SJSA1 (cell line): ENCODE results near the gene MITF. TPM values are rescaled to one million over a fixed set of nuclear protein-coding genes. Genes with fewer than 3 reads are reported as not detected.

ENCODE experiments used
- DNase-seq, 2 experiments: peaks; one replicate each; pipeline ENCODE4 v3.0.0-alpha.2; 2015 to 2020; ENCODE audit warnings: low spot score in 2 of 2, low read depth in 1 of 2
- H3K27ac ChIP-seq: fragments of 250-450 bp; sonication (Bioruptor Pico); 2 replicates; pipeline ENCODE4 v1.5.1; 2020; ENCODE audit warnings: mild to moderate bottlenecking, moderate library complexity
- H3K27me3 ChIP-seq: fragments of 250-450 bp; sonication (Bioruptor Pico); replicated peaks from 2 replicates; pipeline ENCODE4 v1.5.1; 2020; ENCODE audit warnings: mild to moderate bottlenecking, moderate library complexity
- H3K36me3 ChIP-seq: fragments of 250-450 bp; sonication (Bioruptor Pico); 2 replicates; pipeline ENCODE4 v1.5.1; 2020; ENCODE audit warnings: mild to moderate bottlenecking
- H3K4me1 ChIP-seq: fragments of 250-450 bp; sonication (Bioruptor Pico); replicated peaks from 2 replicates; pipeline ENCODE4 v1.6.1; 2021; ENCODE audit warnings: mild to moderate bottlenecking
- H3K4me3 ChIP-seq: fragments of 250-450 bp; sonication (Bioruptor Pico); 2 replicates; pipeline ENCODE4 v1.5.1; 2020; ENCODE audit warnings: mild to moderate bottlenecking
- H3K9me3 ChIP-seq: fragments of 250-450 bp; sonication (Bioruptor Pico); replicated peaks from 2 replicates; pipeline ENCODE4 v1.5.1; 2020; ENCODE audit warnings: mild to moderate bottlenecking
- total RNA-seq: library from RNA; depleted of rRNA; stranded (reverse); fragments of >200 nt; shearing (Covaris generic); gene quantifications from 2 replicates; pipeline ENCODE4 v1.2.3, GENCODE V29; 2014

Gene MITF
- total RNA-seq, 1 experiment from 2014 or later = 16.5 TPM

DNA sequence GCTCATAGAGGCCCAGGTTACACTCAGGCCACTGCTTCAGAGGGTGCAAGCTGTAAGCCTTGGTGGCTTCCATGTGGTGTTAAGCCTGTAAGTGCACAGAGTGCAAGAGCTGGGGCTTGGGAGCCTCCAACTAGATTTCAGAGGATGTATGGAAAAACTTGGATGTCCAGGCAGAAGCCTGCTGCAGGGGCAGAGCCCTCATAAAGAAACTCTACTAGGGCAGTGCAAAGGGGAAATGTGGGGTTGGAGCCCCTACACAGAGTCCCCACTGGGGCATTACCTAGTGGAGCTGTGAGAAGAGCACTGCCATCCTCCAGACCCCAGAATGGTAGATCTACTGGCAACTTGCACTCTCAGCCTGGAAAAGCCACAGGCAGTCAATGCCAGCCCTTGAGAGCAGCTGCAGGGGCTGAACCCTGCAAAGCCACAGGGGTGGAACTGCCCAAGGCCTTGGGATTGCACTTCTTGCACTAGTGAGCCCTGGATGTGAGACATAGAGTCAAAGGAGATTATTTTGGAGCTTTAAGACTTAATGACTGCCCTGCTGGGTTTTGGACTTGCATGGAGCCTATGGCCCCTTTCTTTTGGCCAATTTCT is 14.0 kb downstream of the MITF start:
- no peak for DNase-seq
- H3K27me3 ChIP-seq = no peaks in the 10 kb centered on the region
- H3K4me1 ChIP-seq = peaks cover under 1% of the 10 kb centered on the region
- no peak overlapping the region for H3K27ac ChIP-seq
- H3K4me3 ChIP-seq = no peak overlapping the region
- no peaks in the 10 kb centered on the region for H3K36me3 ChIP-seq
- no peaks in the 10 kb centered on the region for H3K9me3 ChIP-seq

DNA sequence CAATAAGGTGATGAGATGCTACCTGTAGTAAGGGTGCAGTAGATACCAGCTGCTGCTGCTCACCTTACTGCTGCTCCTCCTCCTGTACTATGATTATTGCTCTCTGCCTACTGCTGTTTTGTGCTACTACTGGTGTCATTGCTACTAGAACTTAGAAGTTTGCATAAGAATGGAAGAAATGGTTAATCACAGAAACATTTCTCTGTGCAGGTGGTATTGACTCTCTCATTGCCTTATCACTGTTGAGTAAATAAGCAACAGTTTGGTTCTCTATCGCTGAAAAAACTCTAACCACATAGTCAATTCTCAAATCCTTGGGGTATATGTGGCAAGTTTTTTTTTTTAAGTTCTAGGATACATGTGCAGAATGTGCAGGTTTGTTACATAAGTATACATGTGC is 16.5 kb downstream of the MITF start:
- no peaks in the 10 kb centered on the region for H3K4me1 ChIP-seq
- H3K27ac ChIP-seq = no peak overlapping the region
- no peaks in the 10 kb centered on the region for H3K27me3 ChIP-seq
- no peaks in the 10 kb centered on the region for H3K9me3 ChIP-seq
- H3K36me3 ChIP-seq = no peaks in the 10 kb centered on the region
- DNase-seq = no peak
- H3K4me3 ChIP-seq = no peak overlapping the region

DNA sequence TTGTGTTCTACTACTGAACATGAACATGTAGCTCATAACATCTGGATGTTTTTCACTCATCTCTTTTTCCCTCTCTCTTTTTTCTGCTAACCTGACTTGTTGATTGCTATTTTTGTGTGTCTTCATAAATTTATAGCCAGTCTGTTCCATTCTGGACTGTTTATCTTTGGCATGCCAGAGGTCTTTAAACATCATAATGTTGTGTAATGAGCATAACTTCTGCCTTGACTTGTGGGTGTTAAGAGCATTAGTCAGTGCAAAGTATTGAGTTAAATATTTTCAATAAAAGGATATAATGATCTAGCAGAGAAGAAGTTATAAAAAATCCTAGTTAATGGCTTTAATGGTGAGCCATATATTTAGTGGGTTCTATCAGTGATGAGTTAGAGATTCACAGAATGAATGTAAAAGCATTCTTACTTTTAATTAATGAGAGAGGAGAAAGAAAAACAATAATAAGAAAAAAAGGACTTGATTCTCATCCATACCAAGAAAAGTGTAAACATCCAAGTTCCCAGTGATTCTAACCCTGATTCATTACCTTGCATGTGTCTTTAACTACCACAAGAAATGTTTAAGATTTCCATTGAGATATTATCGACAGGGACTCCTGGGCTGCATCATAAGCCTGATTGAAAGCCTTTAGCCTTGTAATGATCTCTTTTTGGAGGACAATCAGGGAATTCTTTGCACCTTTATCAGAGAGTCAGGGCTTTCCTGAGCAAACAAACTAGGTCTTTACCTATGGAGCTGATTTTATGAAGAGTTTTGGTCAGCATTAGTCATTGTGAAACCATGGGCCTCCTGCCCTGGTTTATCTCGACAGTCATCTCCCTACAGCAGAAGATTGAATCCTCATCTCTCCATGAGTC is 22.9 kb downstream of the MITF start:
- Histone ChIP-seq H3K4me3 (no peak overlapping the region), H3K27me3 (no peaks in the 10 kb centered on the region), H3K27ac (0 out of 2 replicates have a peak overlapping the region, but pooled peaks have one; percentile 35), H3K4me1 (peaks cover 43% of the 10 kb centered on the region), H3K36me3 (no peaks in the 10 kb centered on the region), H3K9me3 (no peaks in the 10 kb centered on the region)
- peak in 1 of 2 experiments; percentile 22 for DNase-seq

DNA sequence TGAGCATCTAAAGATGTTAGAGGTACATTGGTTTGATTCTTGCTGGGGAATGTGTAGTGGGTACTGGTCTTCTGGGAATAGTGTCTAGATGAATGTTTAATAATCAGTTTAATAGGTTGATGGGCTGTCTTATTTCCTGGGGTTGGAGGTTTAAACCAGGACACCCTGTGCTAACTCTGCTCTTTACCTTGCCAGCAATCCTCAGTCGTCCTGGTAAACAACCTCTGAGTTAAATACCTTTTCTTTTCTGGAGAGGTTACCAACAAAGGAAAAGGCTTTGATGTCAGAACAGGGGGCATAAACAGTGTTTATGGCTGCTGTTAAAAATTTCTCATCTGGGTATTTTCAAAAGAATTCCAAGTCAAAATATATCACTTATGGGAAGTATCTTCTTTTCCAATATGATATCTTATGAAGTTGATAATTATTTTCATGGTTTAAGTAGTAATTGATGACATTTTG is 23.5 kb downstream of the MITF start:
- H3K27ac ChIP-seq = peak overlapping the region; percentile 35; the same call in 1 of the 2 replicates
- peaks cover 43% of the 10 kb centered on the region for H3K4me1 ChIP-seq
- no peak for DNase-seq
- H3K27me3 ChIP-seq = no peaks in the 10 kb centered on the region
- no peaks in the 10 kb centered on the region for H3K36me3 ChIP-seq
- H3K9me3 ChIP-seq = no peaks in the 10 kb centered on the region
- H3K4me3 ChIP-seq = no peak overlapping the region

DNA sequence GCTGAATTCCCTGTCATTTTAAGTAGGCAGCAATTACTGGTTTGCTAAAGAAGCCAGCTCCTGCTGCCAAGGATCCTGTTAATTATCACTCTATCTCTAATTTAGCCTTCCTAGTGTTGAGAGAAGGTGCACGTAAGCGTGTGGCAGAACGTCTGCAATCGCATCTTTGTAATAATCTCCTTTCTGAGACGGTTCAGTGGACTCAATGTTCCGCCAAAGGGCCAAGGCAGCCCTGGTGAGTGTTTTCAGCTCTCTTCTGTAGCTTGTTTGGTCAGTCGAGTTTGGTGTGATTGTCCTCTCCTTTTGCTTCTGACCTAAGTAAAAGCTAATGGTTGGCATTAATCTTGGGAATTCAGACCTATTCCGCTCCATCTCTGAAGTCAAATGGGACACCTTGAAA is 24.2 kb downstream of the MITF start:
- H3K27me3 ChIP-seq = no peaks in the 10 kb centered on the region
- peaks cover 46% of the 10 kb centered on the region for H3K4me1 ChIP-seq
- no peaks in the 10 kb centered on the region for H3K36me3 ChIP-seq
- no peaks in the 10 kb centered on the region for H3K9me3 ChIP-seq
- H3K27ac ChIP-seq = no peak overlapping the region
- DNase-seq = no peak
- H3K4me3 ChIP-seq = no peak overlapping the region

DNA sequence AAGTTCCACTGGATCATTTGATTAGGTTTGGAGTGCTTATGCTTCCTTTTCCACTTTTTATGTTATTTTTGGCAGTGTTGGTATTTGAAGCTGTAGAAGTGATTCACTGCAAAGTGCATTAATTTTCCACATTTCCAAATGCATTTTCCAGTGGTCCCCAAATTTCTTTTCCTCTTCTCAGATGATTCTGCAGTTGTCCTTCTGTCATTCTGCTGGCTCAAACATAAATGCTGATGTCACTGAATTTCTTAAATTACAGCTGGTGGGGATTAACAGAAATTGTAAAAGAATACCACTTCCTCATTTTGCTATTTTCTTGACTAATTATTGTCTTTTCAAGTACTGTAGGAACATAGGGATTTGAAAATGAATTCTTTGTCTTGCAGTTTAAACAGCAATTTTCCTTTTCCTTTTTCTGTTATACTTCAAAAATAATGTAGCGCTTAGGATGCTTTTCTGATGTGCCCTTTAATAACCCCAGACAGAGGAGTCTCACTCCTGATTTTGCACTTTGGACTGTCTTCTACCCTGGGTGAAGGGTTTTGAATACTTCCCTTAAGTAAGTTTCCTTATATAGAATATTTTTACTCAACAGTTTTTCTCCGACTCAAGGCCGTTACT is 25.0 kb downstream of the MITF start:
- H3K36me3 ChIP-seq = no peaks in the 10 kb centered on the region
- H3K27me3 ChIP-seq = no peaks in the 10 kb centered on the region
- no peak for DNase-seq
- H3K4me3 ChIP-seq = no peak overlapping the region
- H3K9me3 ChIP-seq = no peaks in the 10 kb centered on the region
- peaks cover 51% of the 10 kb centered on the region for H3K4me1 ChIP-seq
- H3K27ac ChIP-seq = peak overlapping the region; percentile 31

DNA sequence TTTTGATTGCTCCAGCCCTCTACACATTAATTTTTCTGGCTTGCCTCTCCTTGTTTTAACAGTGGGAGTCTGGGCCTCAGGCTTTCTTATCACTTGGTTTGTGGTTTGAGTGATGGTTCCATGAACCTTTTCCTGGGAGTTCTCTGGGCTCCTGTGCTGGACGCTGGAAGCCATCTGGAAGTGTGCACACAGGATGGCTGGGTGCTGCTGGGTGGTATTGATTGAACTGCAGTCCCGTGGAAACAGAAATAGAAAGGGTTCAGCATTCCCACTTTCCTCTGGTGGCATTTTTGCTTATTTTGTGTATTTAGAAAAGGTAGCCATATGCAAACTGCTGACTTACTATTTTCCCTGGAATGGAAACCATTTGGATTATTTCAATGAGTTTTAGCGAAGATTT is 25.6 kb downstream of the MITF start:
- H3K27ac ChIP-seq = peak overlapping the region; percentile 31
- peak in 1 of 2 experiments; percentile 54 for DNase-seq
- no peak overlapping the region for H3K4me3 ChIP-seq
- H3K36me3 ChIP-seq = no peaks in the 10 kb centered on the region
- H3K4me1 ChIP-seq = peaks cover 57% of the 10 kb centered on the region
- H3K9me3 ChIP-seq = no peaks in the 10 kb centered on the region
- H3K27me3 ChIP-seq = no peaks in the 10 kb centered on the region

DNA sequence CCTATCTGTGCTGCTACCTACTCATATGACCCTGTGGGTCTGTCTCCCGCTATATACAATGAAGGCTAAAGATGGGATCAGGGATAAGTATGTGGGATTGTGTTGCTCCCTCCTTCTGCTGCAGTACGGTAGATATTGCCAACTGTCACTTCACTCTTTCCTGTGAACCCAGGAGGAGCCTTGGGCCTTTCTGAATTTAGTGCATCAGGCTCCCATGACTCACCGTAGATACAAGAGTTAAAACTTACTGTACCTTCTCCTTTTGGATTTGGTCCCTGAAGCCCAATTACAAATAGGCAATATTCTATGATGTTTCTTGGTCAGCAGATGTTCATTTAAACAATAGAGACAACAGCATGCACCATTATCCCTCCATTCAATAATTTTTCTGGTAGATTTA is 27.4 kb downstream of the MITF start:
- no peak overlapping the region for H3K4me3 ChIP-seq
- no peaks in the 10 kb centered on the region for H3K36me3 ChIP-seq
- no peaks in the 10 kb centered on the region for H3K27me3 ChIP-seq
- no peaks in the 10 kb centered on the region for H3K9me3 ChIP-seq
- H3K27ac ChIP-seq = no peak overlapping the region
- H3K4me1 ChIP-seq = peaks cover 70% of the 10 kb centered on the region
- DNase-seq = no peak

DNA sequence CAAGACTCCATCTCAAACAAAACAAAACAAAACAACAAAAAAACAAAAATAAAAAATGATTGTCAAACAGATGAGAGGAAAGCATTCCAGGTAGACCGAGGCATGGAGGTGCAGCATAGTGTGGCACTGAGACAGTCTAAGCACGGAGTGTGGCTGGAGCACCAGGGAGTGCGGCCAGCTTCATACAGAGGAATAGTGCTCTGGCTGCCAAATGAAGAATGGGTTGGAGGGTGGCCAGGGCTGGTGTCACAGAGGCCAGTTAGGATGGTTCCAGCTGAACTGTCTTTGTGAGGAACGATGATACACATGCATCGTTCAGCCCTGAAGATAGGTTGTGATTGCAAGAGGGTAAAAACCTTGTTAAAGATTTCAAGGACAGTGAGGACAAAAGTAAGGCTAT is 28.3 kb downstream of the MITF start:
- Histone ChIP-seq H3K4me1 (peaks cover 63% of the 10 kb centered on the region), H3K27ac (no peak overlapping the region), H3K9me3 (no peaks in the 10 kb centered on the region), H3K36me3 (no peaks in the 10 kb centered on the region), H3K4me3 (no peak overlapping the region), H3K27me3 (no peaks in the 10 kb centered on the region)
- DNase-seq = no peak

DNA sequence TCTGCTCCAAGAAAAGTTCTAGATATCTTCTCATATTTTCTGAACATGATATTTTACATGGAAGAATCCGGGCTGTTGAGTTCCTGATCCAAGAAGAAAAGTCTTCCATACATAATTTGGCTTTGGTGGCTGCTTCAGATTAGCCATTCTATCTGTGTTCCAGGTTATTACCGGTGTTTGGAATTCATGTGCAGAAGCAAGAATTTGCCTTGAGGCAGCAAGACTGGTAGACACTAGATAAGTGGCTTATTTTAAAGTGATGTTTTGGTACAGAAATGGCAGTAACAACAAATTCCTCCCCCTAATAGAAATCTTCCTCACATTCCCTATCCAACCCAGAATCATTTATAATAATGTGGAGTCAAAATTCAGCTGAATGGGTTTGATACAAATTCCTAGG is 29.2 kb downstream of the MITF start:
- no peaks in the 10 kb centered on the region for H3K9me3 ChIP-seq
- H3K4me3 ChIP-seq = no peak overlapping the region
- no peak for DNase-seq
- H3K27me3 ChIP-seq = no peaks in the 10 kb centered on the region
- no peak overlapping the region for H3K27ac ChIP-seq
- H3K36me3 ChIP-seq = no peaks in the 10 kb centered on the region
- H3K4me1 ChIP-seq = peaks cover 54% of the 10 kb centered on the region

DNA sequence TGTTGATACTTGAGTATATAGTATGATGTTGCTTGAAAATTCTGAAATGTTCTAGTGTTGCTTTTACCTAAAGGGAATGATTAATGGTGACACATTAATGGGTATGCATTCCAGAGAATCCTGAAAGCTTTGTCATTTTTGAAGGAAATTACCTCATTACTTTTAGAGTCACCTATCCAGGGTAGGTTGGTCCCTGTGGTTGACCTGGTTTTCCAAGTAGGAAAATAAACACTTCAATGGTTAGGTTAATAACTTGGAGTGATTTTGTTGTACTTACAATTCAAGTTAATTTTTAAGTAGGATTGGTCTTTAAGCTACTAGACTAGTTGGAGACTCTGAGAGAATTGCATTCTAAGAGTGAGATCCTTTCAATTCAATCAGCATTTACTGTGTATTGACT is 31.0 kb downstream of the MITF start:
- Histone ChIP-seq H3K27ac (peak overlapping the region; percentile 21), H3K4me1 (peaks cover 36% of the 10 kb centered on the region), H3K4me3 (no peak overlapping the region), H3K9me3 (no peaks in the 10 kb centered on the region), H3K27me3 (no peaks in the 10 kb centered on the region), H3K36me3 (no peaks in the 10 kb centered on the region)
- peak in 1 of 2 experiments; percentile 65 for DNase-seq

DNA sequence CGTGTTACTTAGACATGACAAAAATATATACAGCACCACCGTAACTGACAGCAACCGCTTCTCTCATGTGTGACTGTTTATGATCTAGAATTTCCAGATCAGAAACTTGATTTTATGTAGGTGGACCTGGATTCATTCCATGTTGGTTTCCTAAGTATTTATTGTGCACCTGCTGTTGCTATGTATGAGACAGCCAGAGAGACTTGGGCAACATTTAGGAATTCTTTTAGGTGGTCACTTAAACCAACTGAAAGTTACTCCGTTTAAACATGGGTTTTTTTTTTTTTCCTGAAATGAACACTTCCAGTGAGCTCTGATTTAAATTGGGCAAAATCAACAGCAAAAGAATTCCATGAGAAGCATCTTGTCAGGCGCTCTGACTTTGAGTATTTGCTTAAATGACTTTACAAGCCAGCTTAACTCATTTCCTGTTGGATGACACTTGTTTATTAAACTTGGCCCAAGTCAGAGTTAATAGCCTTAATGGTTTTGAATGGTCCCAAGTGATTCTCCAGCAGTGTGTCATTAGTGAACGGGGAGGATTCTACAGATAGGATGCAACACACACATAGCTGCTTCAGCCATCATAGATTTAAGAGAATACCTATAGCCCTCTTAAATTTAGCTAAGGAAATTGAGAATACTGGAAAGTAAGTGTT is 31.8 kb downstream of the MITF start:
- no peak overlapping the region for H3K4me3 ChIP-seq
- no peaks in the 10 kb centered on the region for H3K36me3 ChIP-seq
- H3K27ac ChIP-seq = peak overlapping the region; percentile 10
- DNase-seq = peak in 1 of 2 experiments; percentile 35
- no peaks in the 10 kb centered on the region for H3K9me3 ChIP-seq
- H3K4me1 ChIP-seq = peaks cover 33% of the 10 kb centered on the region
- no peaks in the 10 kb centered on the region for H3K27me3 ChIP-seq

DNA sequence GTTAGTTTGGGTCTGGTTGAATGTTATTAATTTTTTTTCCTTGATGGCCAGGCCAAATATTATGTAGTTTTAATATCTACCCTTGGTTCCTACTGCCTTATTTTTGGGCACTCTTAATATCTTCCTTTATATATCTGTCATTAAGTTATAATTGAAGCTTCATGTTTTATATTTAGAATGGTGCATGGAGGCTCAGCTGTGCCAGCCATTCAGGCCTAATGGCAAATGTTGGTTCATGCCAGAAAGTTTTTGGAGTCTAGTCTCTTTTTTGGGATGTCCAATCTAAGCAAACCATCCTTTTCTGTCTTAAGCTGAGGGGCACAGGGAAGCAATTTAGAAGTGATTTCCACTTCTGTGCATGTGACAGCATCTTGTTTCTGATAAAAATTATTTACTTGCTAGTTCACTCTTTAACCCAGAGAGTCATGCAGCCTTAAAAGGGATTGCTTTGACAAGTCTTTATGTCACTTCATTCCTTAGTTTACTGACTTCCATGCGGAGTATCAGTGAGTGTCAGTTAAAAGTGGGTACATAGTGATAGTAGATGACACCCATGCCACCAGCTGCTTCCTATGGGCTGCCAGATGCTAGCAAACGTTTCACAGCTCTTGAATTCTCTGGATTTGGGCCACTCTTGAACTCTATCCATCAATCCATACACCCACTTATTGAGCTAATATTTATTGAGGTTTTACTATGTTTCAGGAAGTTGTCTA is 33.0 kb downstream of the MITF start:
- Histone ChIP-seq H3K27ac (no peak overlapping the region), H3K4me3 (no peak overlapping the region), H3K4me1 (peaks cover 33% of the 10 kb centered on the region), H3K27me3 (no peaks in the 10 kb centered on the region), H3K36me3 (no peaks in the 10 kb centered on the region), H3K9me3 (no peaks in the 10 kb centered on the region)
- no peak for DNase-seq
